ENCODE results near the gene CRACR2B. TPM values are rescaled to one million over a fixed set of nuclear protein-coding genes. Genes with fewer than 3 reads are reported as not detected.
A peak's percentile ranks its signal among the peaks of the same experiment; 100 is the strongest.

CRACR2B gene
- total and polyA plus RNA-seq, 2 of the 13 experiments (the other 11 are each of a cell fraction or from before 2014, with no cell fraction given) = 14.9 to 21.0 TPM

GRCh38 chr11:842370-843002, 14.8 kb downstream of the CRACR2B start, which contains the start of the genes POLR2L and TSPAN4 (continued):
- no peak for TF ChIP-seq DMTF1 (CRISPR knock-in tag; IDR thresholded peaks at IDR 0.05)
- no peak; the same call in 1 of the 2 replicates for TF ChIP-seq ZNF543 (CRISPR knock-in tag; IDR thresholded peaks at IDR 0.05)
- TF ChIP-seq ZNF276 (CRISPR knock-in tag; IDR thresholded peaks at IDR 0.05; ENCODE audit: low read depth) = no peak
- 0 out of 2 replicates have a peak, but pooled peaks have one; percentile 34 for TF ChIP-seq SP2 (CRISPR knock-in tag; IDR thresholded peaks at IDR 0.05)
- TF ChIP-seq FOXK2 (IDR thresholded peaks at IDR 0.05) = peak; percentile 95
- peak; percentile 47; the same call in 1 of the 2 replicates for TF ChIP-seq IRF2 (CRISPR knock-in tag; IDR thresholded peaks at IDR 0.05)
- TF ChIP-seq RCOR2 (CRISPR knock-in tag; IDR thresholded peaks at IDR 0.05) = no peak
- peak; percentile 67 for TF ChIP-seq SPEN (CRISPR knock-in tag; IDR thresholded peaks at IDR 0.05; ENCODE audit: low read depth)
- TF ChIP-seq NAIF1 (CRISPR knock-in tag; IDR thresholded peaks at IDR 0.05; ENCODE audit: borderline replicate concordance) = peak; percentile 49; the same call in 1 of the 2 replicates
- TF ChIP-seq POLR2G (IDR thresholded peaks at IDR 0.05; ENCODE audit: low read depth, low read length) = peak; percentile 98
- TF ChIP-seq FOXC1 (CRISPR knock-in tag; IDR thresholded peaks at IDR 0.05; ENCODE audit: borderline replicate concordance) = peak; percentile 77
- no peak for TF ChIP-seq ZSCAN12 (CRISPR knock-in tag; IDR thresholded peaks at IDR 0.05)
- no peak; the same call in 1 of the 2 replicates for TF ChIP-seq YEATS2 (CRISPR knock-in tag; IDR thresholded peaks at IDR 0.05; ENCODE audit: borderline replicate concordance)
- no peak for TF ChIP-seq ZBTB8A (CRISPR knock-in tag; IDR thresholded peaks at IDR 0.05; ENCODE audit: borderline replicate concordance, low read depth)
- no peak for TF ChIP-seq PCBP1 (IDR thresholded peaks at IDR 0.05; ENCODE audit: borderline replicate concordance, low read depth, low read length)
- TF ChIP-seq BCL6 (CRISPR knock-in tag; IDR thresholded peaks at IDR 0.05) = 0 out of 2 replicates have a peak, but pooled peaks have one; percentile 8
- TF ChIP-seq ZNF639 (CRISPR knock-in tag; conservative IDR thresholded peaks at IDR 0.05) = peak; percentile 65; the same call in 1 of the 2 replicates
- TF ChIP-seq POLR2AphosphoS2 (IDR thresholded peaks at IDR 0.05; ENCODE audit: low read depth, low read length) = peak; percentile 77; the same call in 1 of the 2 replicates
- no peak for TF ChIP-seq IKZF1 (IDR thresholded peaks at IDR 0.05)
- TF ChIP-seq KDM2A (CRISPR knock-in tag; IDR thresholded peaks at IDR 0.05; ENCODE audit: borderline replicate concordance, low read depth) = peak; percentile 89
- TF ChIP-seq RAD51 (IDR thresholded peaks at IDR 0.05; ENCODE audit: borderline replicate concordance) = no peak
- TF ChIP-seq PRMT3 (CRISPR knock-in tag; IDR thresholded peaks at IDR 0.05; ENCODE audit: borderline replicate concordance, low read depth) = peak; percentile 97
- TF ChIP-seq ZNF317 (CRISPR knock-in tag; IDR thresholded peaks at IDR 0.05) = no peak
- TF ChIP-seq ZMYM4 (CRISPR knock-in tag; IDR thresholded peaks at IDR 0.05) = peak; percentile 58; the same call in 1 of the 2 replicates

All from HepG2 (cell line).